Body of pancreas (tissue), 4 donors: ENCODE measurements around the gene DNAJC1.

Source experiments
- CTCF ChIP-seq, 7 experiments: fragments of 450-650 bp in 4 of 7; fragments of 200-600 bp in 3 of 7; sonication (generic) in 3 of 7; IDR thresholded peaks; one replicate each; pipeline ENCODE4 v1.5.1; 2016 to 2019; ENCODE audit warnings: antibody characterized with exemption in 7 of 7
- POLR2A ChIP-seq, 3 donors: fragments of 450-650 bp; IDR thresholded peaks; one replicate each; pipeline ENCODE4 v1.6.1; 2016; ENCODE audit warnings: antibody characterized with exemption in 3 of 3, mild to moderate bottlenecking in 2 of 3

- TF ChIP-seq CTCF (IDR thresholded peaks at IDR 0.05) (no peak), POLR2A (IDR thresholded peaks at IDR 0.05) (no peak)
These were observed 132.7 kb downstream of the DNAJC1 start for GRCh38 chr10:21870849-21871248.
